Activated T-helper 2 cell treated with anti-CD3 and anti-CD28 coated beads, Interferon-gamma antibody, Interleukin-2, Interleukin-4, amounts not matched to agents 10 μg/mL and 5 μg/mL and 100 μg/mL, durations not matched to agents 14 hours and 24 hours and 36 hours (primary cell): Measurements from ENCODE around the gene ADH6. TPM values are rescaled to one million over a fixed set of nuclear protein-coding genes. Genes with fewer than 3 reads are reported as not detected.
"Not testable (repeated sequence)": the region's sequence is repeated elsewhere in the genome, so short reads cannot be mapped to it uniquely, and the experiment has no call there.

ENCODE experiments used
- DNase-seq: peaks from one replicate; pipeline ENCODE4 v3.0.0; 2021; ENCODE audit warnings: low spot score
- H3K27ac Mint-ChIP-seq: one replicate; pipeline ENCODE4 v1.8.0; 2021; ENCODE audit warnings: mixed read lengths
- H3K27me3 Mint-ChIP-seq: one replicate; pipeline ENCODE4 v1.8.0; 2021; ENCODE audit warnings: low read depth, mixed read lengths
- H3K36me3 Mint-ChIP-seq: one replicate; pipeline ENCODE4 v1.8.0; 2021; ENCODE audit warnings: low read depth, mixed read lengths
- H3K4me1 Mint-ChIP-seq: one replicate; pipeline ENCODE4 v1.8.0; 2021; ENCODE audit warnings: low read depth, mixed read lengths
- H3K4me3 Mint-ChIP-seq: one replicate; pipeline ENCODE4 v1.8.0; 2021; ENCODE audit warnings: low read depth, mild to moderate bottlenecking, moderate library complexity, mixed read lengths
- H3K9me3 Mint-ChIP-seq: one replicate; pipeline ENCODE4 v1.8.0; 2021; ENCODE audit warnings: mixed read lengths
- intact Hi-C: fragments of 100-400 bp; cut with micrococcal nuclease; formaldehyde crosslinking; loops from one replicate; pipeline ENCODE4 v1.15.1; 2023
- total RNA-seq: library from RNA; stranded (reverse); gene quantifications from 2 replicates; pipeline ENCODE4 v1.2.3, GENCODE V29; 2022

ADH6 gene
- total RNA-seq, 1 donor from 2014 or later: not detected

DNA sequence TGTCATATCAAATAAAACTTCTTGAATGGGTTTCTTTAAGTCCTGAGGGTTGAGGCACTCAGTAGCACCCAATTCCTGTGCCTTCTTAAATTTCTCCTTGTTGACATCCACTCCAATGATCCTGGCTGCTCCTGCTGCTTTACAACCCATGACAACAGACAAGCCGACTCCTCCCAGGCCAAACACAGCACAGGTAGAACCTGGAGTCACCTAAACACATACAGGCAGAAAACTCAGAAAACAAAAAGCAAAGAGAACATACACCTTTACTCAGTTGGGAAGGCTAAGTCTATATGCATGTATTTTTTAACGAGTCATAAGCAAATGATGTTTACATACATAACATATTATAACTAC lies 10.3 kb downstream of the ADH6 start:
- H3K36me3 Mint-ChIP-seq: no peaks in the 10 kb centered on the region
- no peak overlapping the region for H3K27ac Mint-ChIP-seq
- no peaks in the 10 kb centered on the region for H3K4me1 Mint-ChIP-seq
- peaks cover 2% of the 10 kb centered on the region for H3K27me3 Mint-ChIP-seq
- no peaks in the 10 kb centered on the region for H3K9me3 Mint-ChIP-seq
- intact Hi-C loops: no loop called here
- H3K4me3 Mint-ChIP-seq: no peak overlapping the region
- no peak for DNase-seq

DNA sequence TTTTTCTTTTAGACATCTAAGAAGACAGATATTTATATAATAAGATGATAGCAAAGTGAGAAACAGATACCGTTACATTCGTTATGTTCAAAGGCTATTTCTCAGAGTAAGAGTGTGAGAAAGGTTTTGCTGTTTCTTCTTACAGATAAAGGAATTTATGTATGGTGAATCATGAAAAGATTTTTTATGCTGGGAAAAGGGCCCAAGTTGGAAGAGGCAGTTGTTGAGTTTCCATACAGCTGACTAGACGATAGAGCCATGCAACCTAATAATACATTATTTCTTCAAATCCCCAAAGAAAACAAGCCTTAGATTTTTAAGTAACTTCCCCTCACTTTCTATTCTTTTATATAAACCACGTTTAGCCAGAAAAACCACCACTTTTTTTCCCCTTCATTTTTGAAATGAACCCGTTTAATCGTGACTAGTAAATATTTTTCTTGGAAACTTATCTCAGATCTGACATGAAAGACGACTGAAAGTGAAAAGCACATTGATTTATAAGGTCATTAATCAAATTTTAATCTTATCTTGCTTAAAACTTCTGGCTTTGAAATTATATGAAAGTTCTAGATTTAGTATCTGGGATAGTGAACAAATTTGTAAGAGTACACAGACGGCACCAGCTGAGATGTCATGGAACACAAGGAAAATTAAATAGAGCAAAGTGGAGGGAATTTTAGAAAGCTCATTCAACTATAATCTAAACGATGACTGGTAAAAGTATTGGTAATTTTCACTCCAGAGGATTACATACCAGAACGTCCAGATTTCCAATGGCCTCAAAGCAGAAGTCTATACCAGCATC lies 10.9 kb downstream of the ADH6 start:
- intact Hi-C loops: no loop called here
- no peaks in the 10 kb centered on the region for H3K36me3 Mint-ChIP-seq
- no peak overlapping the region for H3K27ac Mint-ChIP-seq
- no peak for DNase-seq
- no peak overlapping the region for H3K4me3 Mint-ChIP-seq
- no peaks in the 10 kb centered on the region for H3K9me3 Mint-ChIP-seq
- H3K27me3 Mint-ChIP-seq: peaks cover 2% of the 10 kb centered on the region
- no peaks in the 10 kb centered on the region for H3K4me1 Mint-ChIP-seq

DNA sequence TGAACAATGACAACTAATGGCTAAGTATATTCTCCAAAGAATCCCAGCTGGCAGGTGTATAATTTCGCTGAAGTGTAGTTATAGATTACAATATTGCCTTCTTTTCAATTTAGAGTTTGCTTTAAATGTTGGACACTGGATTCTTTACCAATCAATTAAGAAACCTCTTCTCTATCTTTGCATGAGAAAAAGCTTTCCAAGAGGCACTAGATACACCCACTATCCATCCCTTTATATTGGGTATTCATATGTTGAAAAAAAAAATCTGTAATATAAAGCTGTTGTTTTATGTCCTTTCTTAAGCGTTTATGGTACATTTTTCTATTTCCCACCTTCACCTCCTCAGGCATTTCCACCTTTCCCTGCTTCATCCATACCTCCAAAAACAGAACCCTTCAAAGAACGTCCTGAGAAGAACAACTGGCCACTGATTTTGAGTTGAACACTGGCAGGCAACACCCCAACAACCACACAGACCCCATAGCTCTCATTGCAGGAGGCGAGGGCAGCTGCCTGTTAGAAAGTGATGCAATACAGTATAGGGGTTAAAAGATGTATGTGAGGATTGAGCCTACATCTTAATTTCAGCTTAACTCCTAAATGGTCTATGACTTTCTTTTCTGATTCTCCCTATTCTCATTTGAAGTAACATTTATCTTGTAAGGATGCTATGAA lies 11.8 kb downstream of the ADH6 start:
- no peaks in the 10 kb centered on the region for H3K36me3 Mint-ChIP-seq
- intact Hi-C loops: no loop called here
- H3K27me3 Mint-ChIP-seq: peaks cover 2% of the 10 kb centered on the region
- H3K9me3 Mint-ChIP-seq: no peaks in the 10 kb centered on the region
- no peaks in the 10 kb centered on the region for H3K4me1 Mint-ChIP-seq
- H3K27ac Mint-ChIP-seq: no peak overlapping the region
- DNase-seq: no peak
- H3K4me3 Mint-ChIP-seq: no peak overlapping the region

DNA sequence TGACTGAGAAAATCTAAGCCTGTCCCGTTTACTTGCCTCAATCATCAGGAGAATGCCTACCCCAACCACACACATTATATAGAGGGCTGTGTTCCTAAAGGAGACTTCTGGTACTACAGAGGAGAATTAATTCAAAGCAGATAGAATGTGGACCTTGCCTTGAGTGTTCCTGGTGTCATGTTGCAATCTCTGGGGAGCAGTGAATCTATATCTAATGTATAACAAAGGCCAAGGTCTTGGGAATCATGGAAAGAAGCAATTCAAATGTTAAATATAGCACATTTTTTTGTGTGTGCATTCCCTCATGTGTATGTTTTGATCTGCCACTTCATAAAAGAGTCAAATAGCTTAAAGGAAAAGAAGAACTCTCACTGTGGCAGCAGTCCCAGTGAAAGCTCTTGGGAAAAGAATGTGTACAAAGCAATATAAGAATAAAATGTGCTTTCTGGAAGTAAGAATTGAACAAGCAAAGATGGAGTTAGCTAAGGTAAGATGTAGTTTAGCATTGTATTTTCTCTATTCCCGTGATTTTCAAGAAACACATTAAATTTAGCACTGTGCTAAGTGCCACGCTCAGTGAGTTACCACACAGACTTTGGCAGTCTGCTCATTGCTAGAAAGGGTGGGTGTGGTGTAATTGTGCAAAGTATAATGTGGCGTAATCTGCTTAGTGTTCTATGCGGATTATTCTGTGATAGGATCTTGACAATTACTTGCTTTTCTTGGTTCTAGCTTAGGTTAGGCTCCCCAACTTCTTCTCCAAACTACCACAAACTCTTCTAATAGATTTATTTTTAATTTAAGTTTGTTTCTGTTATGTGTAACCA lies 13.7 kb downstream of the ADH6 start:
- Mint-ChIP-seq H3K4me3 (no peak overlapping the region), H3K9me3 (no peaks in the 10 kb centered on the region), H3K27ac (no peak overlapping the region), H3K27me3 (peaks cover 2% of the 10 kb centered on the region), H3K4me1 (no peaks in the 10 kb centered on the region), H3K36me3 (no peaks in the 10 kb centered on the region)
- intact Hi-C loops: no loop called here
- no peak for DNase-seq

DNA sequence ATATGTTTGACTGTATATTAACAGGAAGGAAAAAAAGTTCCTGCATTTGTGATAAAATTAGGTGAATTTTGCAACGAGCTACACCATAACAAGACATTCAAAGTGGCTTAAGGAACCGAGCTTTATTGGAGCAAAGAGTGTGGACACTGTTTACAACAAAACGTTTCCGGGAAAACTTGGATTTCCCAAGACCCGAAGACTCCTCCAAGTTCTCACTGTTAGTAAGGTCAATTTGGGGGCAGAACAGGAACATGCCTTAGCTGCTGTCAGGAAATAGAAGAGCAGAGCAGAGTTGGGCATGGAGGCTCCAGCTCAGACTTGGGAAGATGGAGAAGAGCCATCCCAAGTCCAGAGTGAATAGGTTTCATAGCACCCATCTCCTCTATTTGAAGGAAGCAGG lies 16.5 kb downstream of the ADH6 start:
- no peak overlapping the region for H3K4me3 Mint-ChIP-seq
- DNase-seq: no peak
- no peaks in the 10 kb centered on the region for H3K36me3 Mint-ChIP-seq
- H3K27me3 Mint-ChIP-seq: no peaks in the 10 kb centered on the region
- H3K27ac Mint-ChIP-seq: no peak overlapping the region
- intact Hi-C loops: no loop called here
- no peaks in the 10 kb centered on the region for H3K4me1 Mint-ChIP-seq
- H3K9me3 Mint-ChIP-seq: no peaks in the 10 kb centered on the region

DNA sequence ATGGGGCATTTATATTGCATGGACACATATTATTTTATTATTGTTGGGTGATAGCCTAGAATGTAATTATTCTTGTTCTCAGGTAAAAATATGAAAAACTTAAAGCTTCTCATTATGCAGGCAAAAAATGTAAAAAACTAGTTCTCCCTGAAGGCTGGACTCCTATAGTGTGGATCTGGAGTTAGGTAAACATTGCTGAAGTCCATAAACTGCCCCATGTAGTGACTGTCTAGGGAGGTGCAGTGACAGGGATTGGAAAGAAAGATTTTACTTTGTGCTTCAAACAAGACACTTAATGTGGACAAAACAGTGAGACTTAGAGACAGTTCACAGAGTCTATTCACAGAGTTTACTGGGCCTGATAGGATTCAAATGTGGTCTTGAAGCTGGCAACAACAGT lies 17.0 kb downstream of the ADH6 start:
- H3K9me3 Mint-ChIP-seq: no peaks in the 10 kb centered on the region
- H3K36me3 Mint-ChIP-seq: no peaks in the 10 kb centered on the region
- no peak overlapping the region for H3K27ac Mint-ChIP-seq
- intact Hi-C loops: no loop called here
- DNase-seq: no peak
- H3K4me1 Mint-ChIP-seq: no peaks in the 10 kb centered on the region
- H3K27me3 Mint-ChIP-seq: no peaks in the 10 kb centered on the region
- H3K4me3 Mint-ChIP-seq: no peak overlapping the region

DNA sequence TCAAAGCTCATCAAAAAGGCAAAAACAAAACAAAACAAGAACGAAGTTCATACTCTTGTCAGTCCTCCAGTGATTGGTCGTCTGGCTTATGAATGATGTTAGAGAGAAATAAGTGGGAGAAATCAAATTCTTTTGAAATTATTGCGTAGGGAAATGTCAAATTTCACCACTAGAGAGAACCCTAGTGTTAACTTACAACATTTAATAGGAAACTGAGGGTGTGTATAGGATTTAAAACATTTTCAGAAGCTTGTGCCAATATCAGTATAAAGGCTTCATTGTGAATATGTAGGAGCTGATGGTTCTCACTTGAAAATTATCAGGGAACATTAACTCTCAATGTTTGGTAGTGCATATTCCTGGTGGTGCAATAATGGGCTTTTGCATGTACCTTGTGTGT lies 17.4 kb downstream of the ADH6 start:
- Mint-ChIP-seq H3K9me3 (no peaks in the 10 kb centered on the region), H3K4me1 (no peaks in the 10 kb centered on the region), H3K27ac (no peak overlapping the region), H3K4me3 (no peak overlapping the region), H3K36me3 (no peaks in the 10 kb centered on the region), H3K27me3 (no peaks in the 10 kb centered on the region)
- DNase-seq: no peak
- intact Hi-C loops: no loop called here

DNA sequence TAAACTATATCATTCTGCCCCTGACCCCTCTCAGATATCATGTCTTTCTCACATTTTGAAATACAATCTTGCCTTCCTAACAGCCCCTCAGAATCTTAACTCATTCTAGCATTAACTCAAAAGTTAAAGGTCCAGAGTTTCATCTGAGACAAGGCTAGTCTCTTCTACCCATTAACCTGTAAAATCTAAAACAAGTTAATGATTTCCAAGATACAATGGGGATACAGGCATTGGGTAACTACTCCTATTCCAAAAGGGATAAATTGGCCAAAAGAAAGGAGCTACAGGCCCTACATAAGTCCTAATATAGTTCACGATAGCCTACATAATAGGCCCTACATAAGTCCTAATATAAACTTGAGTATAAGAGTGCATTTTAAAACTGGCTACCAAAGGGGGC lies 18.9 kb downstream of the ADH6 start:
- H3K27ac Mint-ChIP-seq: no peak overlapping the region
- H3K4me3 Mint-ChIP-seq: no peak overlapping the region
- H3K9me3 Mint-ChIP-seq: no peaks in the 10 kb centered on the region
- no peaks in the 10 kb centered on the region for H3K27me3 Mint-ChIP-seq
- H3K36me3 Mint-ChIP-seq: no peaks in the 10 kb centered on the region
- DNase-seq: no peak
- intact Hi-C loops: no loop called here
- no peaks in the 10 kb centered on the region for H3K4me1 Mint-ChIP-seq

DNA sequence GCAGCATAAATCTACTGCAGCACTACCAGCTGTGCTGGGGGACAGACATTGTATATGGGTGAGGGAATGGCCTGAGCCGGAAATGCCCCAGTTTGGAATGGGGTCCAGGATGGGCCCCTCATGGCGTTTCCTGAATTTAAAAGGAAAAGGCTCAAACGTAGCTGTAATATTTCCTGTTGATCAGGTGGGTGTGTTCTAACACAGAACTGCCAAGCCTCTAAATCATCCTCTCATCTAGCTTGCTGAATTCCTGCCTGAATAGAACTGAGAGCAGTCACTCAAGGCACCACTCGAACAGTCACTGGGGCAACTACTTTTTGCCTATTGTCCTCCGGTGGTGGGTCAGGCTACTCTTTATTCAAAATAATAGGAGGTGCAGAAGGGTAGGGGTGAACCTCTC lies 28.7 kb downstream of the ADH6 start:
- Mint-ChIP-seq H3K27ac (no peak overlapping the region), H3K36me3 (no peaks in the 10 kb centered on the region), H3K4me3 (no peak overlapping the region), H3K9me3 (peaks cover 17% of the 10 kb centered on the region), H3K4me1 (no peaks in the 10 kb centered on the region), H3K27me3 (no peaks in the 10 kb centered on the region)
- DNase-seq: no peak
- intact Hi-C loops: no loop called here

DNA sequence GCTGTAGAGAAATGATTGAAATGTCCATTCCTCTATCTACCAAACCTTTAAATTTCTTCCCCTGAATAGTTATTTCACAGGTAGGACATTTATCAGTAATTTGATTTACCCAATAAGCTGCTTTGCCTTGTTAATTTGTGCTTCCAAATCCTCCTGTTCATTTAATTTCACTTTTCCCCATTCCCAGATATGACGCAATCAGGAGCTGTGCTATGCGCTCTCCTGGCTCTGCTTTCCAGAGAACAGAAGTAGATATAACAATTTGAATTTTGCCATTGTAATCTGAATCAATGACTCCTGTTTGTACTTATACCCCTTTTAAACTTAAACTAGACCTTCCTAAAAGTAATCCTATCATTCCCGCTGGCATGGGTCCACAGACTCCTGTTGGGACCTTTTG lies 29.1 kb downstream of the ADH6 start:
- H3K4me1 Mint-ChIP-seq: not testable (repeated sequence)

DNA sequence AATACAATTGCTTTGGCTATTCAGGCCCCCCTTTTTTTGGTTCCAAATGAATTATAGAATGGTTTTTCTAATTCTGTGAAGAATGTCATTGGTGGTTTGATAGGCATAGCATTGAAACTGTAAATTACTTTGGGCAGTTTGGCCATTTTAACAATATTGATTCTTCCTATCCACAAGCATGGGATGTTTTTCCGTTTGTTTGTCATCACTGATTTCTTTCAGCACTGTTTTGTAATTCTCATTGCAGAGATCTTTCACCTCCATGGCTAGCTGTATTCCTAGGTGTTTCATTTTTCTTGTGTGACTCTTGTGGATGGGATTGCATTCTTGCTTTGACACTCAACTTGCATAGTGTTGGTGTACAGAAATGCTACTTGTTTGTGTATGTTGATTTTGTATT lies 33.0 kb downstream of the ADH6 start:
- intact Hi-C loops: no loop called here
- H3K9me3 Mint-ChIP-seq: peaks cover 17% of the 10 kb centered on the region
- H3K4me1 Mint-ChIP-seq: no peaks in the 10 kb centered on the region
- H3K27me3 Mint-ChIP-seq: no peaks in the 10 kb centered on the region
- H3K4me3 Mint-ChIP-seq: no peak overlapping the region
- H3K27ac Mint-ChIP-seq: no peak overlapping the region
- no peaks in the 10 kb centered on the region for H3K36me3 Mint-ChIP-seq
- DNase-seq: no peak

More for the DNA sequence above, 29.1 kb downstream of the ADH6 start:
- peaks cover 17% of the 10 kb centered on the region for H3K9me3 Mint-ChIP-seq
- H3K36me3 Mint-ChIP-seq, H3K27ac Mint-ChIP-seq, H3K4me3 Mint-ChIP-seq, intact Hi-C loops, DNase-seq, H3K27me3 Mint-ChIP-seq: not testable (repeated sequence)

DNA sequence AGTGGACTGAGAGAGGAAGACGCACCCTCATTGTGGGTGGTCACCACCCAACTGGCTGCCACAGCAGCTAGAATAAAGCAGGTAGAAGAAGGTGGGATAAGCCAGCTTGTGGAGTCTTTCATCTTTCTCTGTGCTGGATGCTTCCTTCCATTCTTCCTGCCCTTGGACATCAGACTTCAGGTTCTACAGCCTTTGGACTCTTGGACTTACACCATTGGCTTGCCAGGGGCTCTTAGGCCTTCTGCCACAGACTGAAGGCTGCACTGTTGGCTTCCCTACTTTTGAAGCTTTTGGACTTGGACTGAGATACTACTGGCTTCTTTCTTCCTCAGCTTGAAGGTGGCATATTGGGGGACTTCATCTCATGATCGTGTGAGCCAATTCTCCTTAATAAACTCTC lies 33.5 kb downstream of the ADH6 start:
- Mint-ChIP-seq H3K4me1 (no peaks in the 10 kb centered on the region), H3K36me3 (no peaks in the 10 kb centered on the region), H3K9me3 (peaks cover 13% of the 10 kb centered on the region), H3K27me3 (no peaks in the 10 kb centered on the region), H3K27ac (no peak overlapping the region), H3K4me3 (no peak overlapping the region)
- no peak for DNase-seq
- intact Hi-C loops: no loop called here
